Activated T-cell treated with anti-CD3 and anti-CD28 coated beads, Interleukin-2, amount 50 U/mL, for 4 hours (primary cell): ENCODE measurements around the gene CPED1. TPM values are rescaled to one million over a fixed set of nuclear protein-coding genes. Genes with fewer than 3 reads are reported as not detected.
"Not testable (repeated sequence)": the region's sequence is repeated elsewhere in the genome, so short reads cannot be mapped to it uniquely, and the experiment has no call there.

Experiments used
- ATAC-seq, 2 donors: fragments of 200-7000 bp; cut with Tn5 transposase; one replicate each; pipeline ENCODE4 v1.10.0; 2021
- DNase-seq: peaks from one replicate; pipeline ENCODE4 v3.0.0-alpha.2; 2020
- H3K27me3 Mint-ChIP-seq: one replicate; pipeline ENCODE4 v1.8.0; 2021; ENCODE audit warnings: low read depth, mixed read lengths
- H3K36me3 Mint-ChIP-seq: one replicate; pipeline ENCODE4 v1.8.0; 2022; ENCODE audit warnings: mixed read lengths; ENCODE audit not compliant: insufficient read depth
- H3K4me1 Mint-ChIP-seq: one replicate; pipeline ENCODE4 v1.8.0; 2021; ENCODE audit warnings: low read depth, mixed read lengths
- H3K4me3 Mint-ChIP-seq: one replicate; pipeline ENCODE4 v1.8.0; 2021; ENCODE audit warnings: mild to moderate bottlenecking, moderate library complexity, mixed read lengths
- H3K9me3 Mint-ChIP-seq: one replicate; pipeline ENCODE4 v1.8.0; 2021; ENCODE audit warnings: mixed read lengths
- total RNA-seq, 3 donors: library from RNA; stranded (reverse); gene quantifications; one replicate each; pipeline ENCODE4 v1.2.1, GENCODE V29; 2021

CPED1 gene
- total RNA-seq, 3 donors from 2014 or later: 0.20 to 0.69 (median 0.38) TPM

DNA sequence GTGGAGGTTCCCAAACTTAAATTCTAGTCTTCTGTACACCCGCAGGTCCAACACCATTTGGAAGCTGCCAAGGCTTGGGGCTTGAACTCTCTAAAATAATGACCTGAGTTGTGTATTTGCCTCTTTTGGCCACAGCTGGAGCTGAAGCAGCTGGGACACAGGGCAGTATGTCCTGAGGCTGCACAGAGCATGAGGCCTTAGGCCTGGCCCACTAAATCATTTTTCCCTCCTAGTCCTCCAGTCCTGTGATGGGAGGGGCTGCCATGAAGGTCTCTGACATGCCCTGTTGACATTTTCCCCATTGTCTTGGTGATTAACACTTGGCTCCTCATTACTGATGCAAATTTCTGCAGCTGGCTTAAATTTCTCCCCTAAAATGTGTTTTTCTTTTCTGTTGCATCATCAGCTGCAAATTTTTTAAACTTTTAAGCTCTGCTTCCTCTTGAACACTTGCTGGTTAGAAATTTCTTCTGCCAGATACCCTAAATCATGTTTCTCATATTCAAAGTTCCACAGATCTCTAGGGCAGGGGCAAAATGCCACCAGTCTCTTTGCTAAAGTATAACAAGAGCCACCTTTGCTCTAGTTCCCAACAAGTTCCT is 296.7 kb downstream of the CPED1 start:
- H3K9me3 Mint-ChIP-seq: peaks cover 13% of the 10 kb centered on the region
- peaks cover 2% of the 10 kb centered on the region for H3K27me3 Mint-ChIP-seq
- H3K36me3 Mint-ChIP-seq: no peaks in the 10 kb centered on the region
- no peak overlapping the region for H3K4me3 Mint-ChIP-seq
- H3K4me1 Mint-ChIP-seq: peaks cover 4% of the 10 kb centered on the region
- ATAC-seq (no peak), DNase-seq (no peak)

DNA sequence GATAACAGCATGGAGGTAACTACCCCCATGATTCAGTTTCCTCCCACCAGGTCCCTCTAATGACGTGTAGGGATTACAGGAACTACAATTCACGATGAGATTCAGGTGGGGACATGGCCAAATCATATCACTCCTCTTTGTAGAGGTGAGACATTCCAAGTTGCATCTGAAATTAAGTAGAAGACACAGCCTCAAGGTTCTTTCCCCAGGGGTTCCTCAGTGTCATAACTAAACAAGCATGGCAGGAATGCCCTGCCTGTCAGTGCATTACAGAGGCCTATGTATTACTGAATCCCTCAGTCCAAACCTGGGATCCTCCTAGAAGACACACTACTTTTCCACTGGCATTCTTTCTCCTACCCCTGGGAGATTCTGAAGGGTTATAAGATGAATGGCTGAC is 297.7 kb downstream of the CPED1 start:
- DNase-seq (no peak), ATAC-seq (peak; percentile 32 to 36)
- H3K4me3 Mint-ChIP-seq: no peak overlapping the region
- H3K9me3 Mint-ChIP-seq: peaks cover 13% of the 10 kb centered on the region
- peaks cover 4% of the 10 kb centered on the region for H3K4me1 Mint-ChIP-seq
- H3K36me3 Mint-ChIP-seq: no peaks in the 10 kb centered on the region
- H3K27me3 Mint-ChIP-seq: peaks cover 4% of the 10 kb centered on the region

DNA sequence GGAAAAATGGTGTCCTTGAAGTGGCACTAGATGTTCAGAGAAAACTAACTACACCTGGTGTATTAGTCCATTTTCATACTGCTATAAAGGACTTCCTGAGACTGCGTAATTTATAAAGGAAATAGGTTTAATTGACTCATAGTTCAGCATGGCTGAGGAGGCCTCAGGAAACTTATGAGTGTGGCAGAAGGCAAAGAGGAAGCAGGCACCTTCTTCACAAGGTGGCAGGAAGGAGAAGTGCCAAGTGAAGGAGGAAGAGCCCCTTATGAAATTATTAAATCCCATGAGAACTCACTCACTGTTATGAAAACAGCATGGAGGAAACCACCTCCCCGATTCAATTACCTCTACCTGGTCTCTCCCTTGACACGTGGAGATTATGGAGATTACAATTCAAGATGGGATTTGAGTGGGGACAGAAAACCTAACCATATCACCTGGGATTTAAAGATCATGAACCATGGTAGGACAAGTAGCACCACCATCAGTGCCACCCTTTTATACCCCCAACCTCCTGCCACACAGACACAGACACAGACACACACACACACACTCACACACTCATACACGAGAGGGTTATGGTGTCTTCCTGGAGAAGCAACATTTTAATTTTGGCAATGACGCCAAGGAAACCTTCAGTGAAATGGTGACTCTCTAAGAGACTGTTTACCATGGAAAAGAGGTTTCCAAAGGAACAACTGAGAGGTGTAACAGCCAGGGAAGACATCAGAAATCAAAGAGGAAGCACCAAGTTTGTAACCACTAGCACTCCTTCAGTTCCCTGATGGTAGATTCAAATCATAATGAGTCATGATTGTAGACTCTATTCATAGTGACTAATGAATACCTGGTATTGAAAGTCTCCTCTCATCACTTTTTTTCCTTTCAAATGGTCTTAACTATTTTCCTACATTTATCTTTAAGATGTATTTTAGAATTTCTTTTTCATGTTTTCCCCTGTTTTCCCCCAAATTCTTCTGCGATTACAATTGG is 298.5 kb downstream of the CPED1 start:
- Mint-ChIP-seq H3K36me3 (no peaks in the 10 kb centered on the region), H3K4me3 (no peak overlapping the region), H3K9me3 (peaks cover 13% of the 10 kb centered on the region), H3K27me3 (peaks cover 10% of the 10 kb centered on the region), H3K4me1 (peaks cover 4% of the 10 kb centered on the region)
- ATAC-seq (peak; percentile 70 to 84), DNase-seq (no peak)

DNA sequence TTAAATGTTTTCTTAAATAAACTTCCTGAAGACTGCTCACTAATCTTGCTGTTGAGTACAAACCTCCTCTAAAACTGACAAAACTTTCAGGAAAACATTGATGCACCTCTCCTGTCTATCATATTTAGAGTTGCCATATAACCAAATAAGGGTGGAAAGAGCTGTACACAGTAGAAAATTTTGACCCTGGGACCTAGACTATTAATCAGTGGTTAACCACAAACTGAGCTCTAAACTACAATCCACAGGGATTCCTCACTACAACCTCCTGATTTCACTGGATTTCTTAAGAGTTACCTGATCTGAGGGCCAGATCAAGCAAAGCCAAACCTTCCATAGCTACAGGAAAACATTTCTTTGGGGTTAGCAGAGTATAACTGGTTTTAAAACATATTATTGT is 300.4 kb downstream of the CPED1 start:
- H3K36me3 Mint-ChIP-seq: no peaks in the 10 kb centered on the region
- H3K27me3 Mint-ChIP-seq: peaks cover 15% of the 10 kb centered on the region
- peaks cover 13% of the 10 kb centered on the region for H3K9me3 Mint-ChIP-seq
- peaks cover 4% of the 10 kb centered on the region for H3K4me1 Mint-ChIP-seq
- no peak overlapping the region for H3K4me3 Mint-ChIP-seq
- ATAC-seq (no peak), DNase-seq (no peak)

DNA sequence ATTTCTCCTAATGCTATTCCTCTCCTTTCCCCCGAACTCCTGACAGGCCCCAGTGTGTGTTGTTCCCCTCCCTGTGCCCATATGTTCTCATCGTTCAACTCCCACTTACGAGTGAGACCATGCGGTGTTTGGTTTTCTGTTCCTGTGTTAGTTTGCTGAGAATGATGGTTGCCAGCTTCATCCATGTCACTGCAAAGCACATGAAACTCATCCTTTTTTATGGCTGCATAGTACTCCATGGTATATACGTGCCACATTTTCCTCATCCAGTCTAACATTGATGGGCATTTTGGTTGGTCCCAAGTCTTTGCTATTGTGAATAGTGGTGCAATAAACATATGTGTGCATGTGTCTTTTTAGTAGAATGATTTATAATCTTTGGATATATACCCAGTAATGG is 301.4 kb downstream of the CPED1 start:
- peaks cover 16% of the 10 kb centered on the region for H3K27me3 Mint-ChIP-seq
- H3K36me3 Mint-ChIP-seq, H3K9me3 Mint-ChIP-seq, ATAC-seq, H3K4me1 Mint-ChIP-seq, DNase-seq, H3K4me3 Mint-ChIP-seq: not testable (repeated sequence)

DNA sequence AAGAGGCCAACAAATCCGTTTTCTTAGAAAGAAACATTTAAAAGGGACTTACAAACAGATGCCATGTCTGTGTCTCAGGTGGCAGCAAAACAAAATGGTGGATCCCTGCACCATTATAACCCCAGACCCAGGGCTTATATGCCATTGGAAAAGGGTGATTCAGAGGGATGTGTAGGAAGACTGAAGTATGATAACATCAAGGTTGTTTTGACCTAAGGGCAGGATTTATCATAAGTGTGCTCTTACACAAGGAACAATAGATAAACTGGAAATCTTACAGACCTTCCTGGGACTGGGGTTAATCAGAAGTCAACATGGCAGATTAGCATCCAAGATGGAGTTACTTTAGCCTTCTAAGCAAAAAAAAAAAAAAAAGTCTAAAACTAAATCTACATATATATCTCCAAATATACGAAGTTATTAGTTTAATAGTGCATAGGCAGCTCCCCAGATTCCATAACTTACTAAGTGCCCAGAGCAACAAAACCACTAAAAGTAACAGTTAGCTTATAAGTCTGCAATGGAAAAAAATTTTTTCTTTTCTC is 306.0 kb downstream of the CPED1 start:
- H3K36me3 Mint-ChIP-seq: no peaks in the 10 kb centered on the region
- peaks cover 18% of the 10 kb centered on the region for H3K27me3 Mint-ChIP-seq
- no peak for ATAC-seq
- no peak for DNase-seq
- no peaks in the 10 kb centered on the region for H3K4me1 Mint-ChIP-seq
- no peak overlapping the region for H3K4me3 Mint-ChIP-seq
- no peaks in the 10 kb centered on the region for H3K9me3 Mint-ChIP-seq

DNA sequence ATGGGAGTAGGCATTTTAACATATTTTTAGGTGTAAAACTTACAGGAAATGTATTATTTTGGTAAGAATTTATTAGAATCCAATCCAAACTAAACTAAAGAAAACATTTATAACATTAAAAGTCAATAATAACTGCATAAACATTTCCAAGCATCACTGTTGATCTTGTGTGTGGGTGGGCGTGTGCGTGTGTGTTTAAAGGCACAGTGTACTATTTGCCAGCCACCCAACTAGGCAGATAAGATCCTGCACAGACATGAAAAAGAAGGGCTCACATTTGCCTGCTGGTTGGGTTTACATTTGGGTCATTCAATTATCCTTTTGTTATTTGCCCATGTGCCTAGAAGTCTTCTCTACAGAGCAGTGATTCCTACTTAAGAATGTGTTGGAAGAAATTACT is 309.3 kb downstream of the CPED1 start:
- no peak overlapping the region for H3K4me3 Mint-ChIP-seq

DNA sequence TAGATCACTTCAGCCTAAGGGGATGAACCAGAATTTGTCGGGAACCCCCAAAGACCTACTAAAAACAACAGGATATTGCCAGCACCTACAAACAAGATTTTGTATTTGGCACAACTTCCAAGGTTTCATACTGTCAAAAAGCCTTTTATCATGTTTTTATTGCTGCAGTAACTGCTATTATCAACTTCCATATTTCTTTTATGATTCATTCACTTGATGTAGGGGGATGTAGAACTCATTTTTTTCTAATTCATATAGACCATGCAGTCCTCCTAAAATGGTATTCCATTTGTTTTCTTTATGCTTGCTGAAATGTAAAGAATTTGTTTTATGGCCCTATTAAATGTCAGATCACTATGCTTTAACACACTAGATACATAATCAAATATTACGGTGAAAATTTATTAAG is 310.3 kb downstream of the CPED1 start:
- H3K4me3 Mint-ChIP-seq: no peak overlapping the region
- H3K27me3 Mint-ChIP-seq: peaks cover 19% of the 10 kb centered on the region
- DNase-seq (no peak), ATAC-seq (no peak)
- H3K4me1 Mint-ChIP-seq: no peaks in the 10 kb centered on the region
- H3K9me3 Mint-ChIP-seq: no peaks in the 10 kb centered on the region
- no peaks in the 10 kb centered on the region for H3K36me3 Mint-ChIP-seq

More for the DNA sequence above, 309.3 kb downstream of the CPED1 start:
- DNase-seq (no peak), ATAC-seq (no peak)
- H3K27me3 Mint-ChIP-seq: peaks cover 21% of the 10 kb centered on the region
- H3K4me1 Mint-ChIP-seq: no peaks in the 10 kb centered on the region
- H3K36me3 Mint-ChIP-seq: no peaks in the 10 kb centered on the region
- no peaks in the 10 kb centered on the region for H3K9me3 Mint-ChIP-seq

DNA sequence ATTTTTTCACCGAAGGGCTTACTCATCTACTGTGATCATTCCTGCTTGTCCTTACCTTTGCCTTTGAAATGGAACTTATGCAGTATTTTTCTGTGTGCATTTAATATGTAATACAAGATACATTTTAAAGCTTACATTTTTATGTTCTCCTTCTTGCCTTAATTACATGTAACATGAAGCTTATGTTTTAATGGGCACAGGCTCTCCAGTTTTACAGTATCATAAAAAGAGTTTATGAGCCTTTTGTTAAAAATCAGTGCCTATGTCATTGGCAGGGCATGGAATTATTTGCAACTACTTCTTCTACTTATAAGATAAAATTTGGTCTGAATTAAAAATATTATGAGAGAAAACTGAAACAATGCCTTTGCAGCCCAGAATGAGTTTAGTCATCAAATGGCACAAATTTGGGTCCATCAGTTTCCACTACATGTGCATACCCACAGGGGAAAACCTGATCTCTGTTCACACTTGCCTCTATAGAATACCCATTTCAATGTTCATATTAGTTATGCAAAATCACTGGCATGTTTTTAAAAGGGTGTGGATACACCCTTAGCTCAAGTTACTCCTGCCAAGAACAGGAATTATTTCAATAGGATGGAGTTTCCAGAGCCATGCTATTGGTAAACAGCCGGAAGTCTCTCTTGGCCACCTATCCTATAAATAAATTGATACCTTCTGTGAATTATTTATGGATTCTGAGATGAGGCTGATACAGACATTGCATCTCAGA is 312.3 kb downstream of the CPED1 start:
- ATAC-seq: no peak
- H3K27me3 Mint-ChIP-seq: peaks cover 19% of the 10 kb centered on the region
- no peak overlapping the region for H3K4me3 Mint-ChIP-seq

DNA sequence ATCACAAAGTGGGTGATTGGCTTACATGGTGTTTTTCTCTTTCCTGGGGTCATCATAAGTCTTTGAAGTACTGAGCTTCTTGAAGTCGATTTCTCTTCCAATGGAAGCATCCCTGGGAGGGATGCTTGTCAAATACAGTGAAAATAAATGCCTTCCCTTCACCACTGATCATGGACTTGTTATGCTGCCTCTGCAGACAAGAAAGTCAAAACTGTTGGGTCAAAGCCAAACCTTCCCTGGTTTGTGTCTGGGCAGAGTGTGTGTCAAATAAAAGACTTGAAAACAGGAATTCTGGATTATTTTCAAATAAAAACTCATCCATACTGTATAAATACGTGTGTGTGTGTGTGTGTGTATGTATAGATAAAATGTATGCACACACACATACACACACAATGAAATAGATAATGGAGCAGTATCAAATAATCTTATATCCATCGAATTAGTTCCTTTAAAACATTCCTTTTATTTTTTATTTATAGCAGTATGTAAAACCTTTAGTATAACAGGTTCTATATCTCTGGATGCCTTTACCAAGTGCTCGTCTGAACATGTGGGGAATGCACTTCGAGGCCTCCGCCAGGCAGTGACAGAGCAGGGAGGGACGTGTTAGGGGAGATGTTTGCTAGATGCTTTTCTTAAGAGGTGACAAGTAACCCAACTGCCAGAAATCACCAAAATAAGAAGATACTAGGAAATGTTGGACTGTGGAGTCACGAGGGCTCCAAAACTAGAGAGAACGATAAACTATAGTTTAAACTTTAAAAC is 313.1 kb downstream of the CPED1 start:
- Mint-ChIP-seq H3K4me1 (peaks cover 4% of the 10 kb centered on the region), H3K4me3 (no peak overlapping the region), H3K9me3 (no peaks in the 10 kb centered on the region), H3K36me3 (no peaks in the 10 kb centered on the region), H3K27me3 (peaks cover 21% of the 10 kb centered on the region)
- ATAC-seq: no peak
- no peak for DNase-seq

More for the DNA sequence above, 312.3 kb downstream of the CPED1 start:
- H3K4me1 Mint-ChIP-seq: no peaks in the 10 kb centered on the region
- H3K36me3 Mint-ChIP-seq: no peaks in the 10 kb centered on the region
- DNase-seq: no peak
- H3K9me3 Mint-ChIP-seq: no peaks in the 10 kb centered on the region

DNA sequence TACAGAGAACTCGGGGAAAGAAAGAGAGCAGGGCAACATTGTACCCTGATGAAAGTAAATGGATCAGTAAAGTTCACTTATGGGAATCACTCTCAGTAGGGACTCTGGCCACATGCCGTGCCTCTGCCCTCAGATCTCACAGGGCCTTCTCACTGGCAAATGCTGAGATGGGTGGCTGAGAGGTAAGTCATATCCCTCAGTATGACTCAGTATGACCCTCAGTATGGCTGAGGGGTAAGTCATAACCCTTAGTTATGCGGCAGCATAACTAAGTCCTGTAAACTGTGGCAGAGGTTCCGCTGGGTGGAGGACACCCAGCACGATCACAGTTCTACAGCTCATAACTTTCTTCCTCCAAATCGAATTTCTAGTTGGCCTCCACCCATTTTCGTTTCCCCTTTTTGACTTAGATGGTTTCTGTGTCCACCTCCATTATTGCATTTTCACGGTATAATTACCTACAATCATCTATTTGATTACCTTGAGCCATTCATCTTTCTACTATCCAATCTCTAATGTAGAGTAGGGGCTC is 313.8 kb downstream of the CPED1 start:
- H3K9me3 Mint-ChIP-seq: no peaks in the 10 kb centered on the region
- DNase-seq (no peak), ATAC-seq (peak; percentile 72 to 73)
- peaks cover 22% of the 10 kb centered on the region for H3K27me3 Mint-ChIP-seq
- H3K36me3 Mint-ChIP-seq: no peaks in the 10 kb centered on the region
- H3K4me3 Mint-ChIP-seq: no peak overlapping the region
- H3K4me1 Mint-ChIP-seq: peaks cover 6% of the 10 kb centered on the region

DNA sequence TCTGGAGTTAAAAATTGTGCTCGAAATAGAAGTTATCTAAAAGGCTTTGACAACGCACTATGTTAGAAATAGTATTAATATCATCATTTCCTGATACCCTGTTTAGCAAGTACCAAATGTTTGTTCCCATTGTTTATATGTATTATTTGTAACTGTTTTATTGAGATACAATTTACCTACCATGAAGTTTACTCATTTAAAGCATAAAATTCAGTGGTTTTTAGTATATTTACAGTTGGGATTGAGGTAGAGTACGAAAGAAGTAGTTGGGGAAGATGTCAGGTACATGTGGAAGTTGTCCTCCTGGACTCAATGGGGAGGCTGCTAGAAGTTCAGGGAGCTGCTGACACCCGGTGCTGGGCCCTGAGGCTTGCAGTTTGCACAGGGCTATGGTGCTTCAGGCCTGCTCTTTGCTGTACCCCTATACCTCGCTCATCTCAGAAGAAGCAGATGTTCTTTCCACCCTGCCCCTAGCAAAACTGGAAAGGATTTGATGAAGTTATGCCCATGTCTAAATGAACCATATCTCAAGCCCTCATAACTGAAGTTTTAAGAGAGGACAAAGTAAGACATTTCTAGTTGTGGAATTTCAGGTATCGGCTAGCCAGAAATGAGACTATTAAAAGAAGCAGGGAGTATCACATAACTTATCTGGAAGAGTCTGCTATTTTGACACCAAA is 315.1 kb downstream of the CPED1 start:
- peaks cover 30% of the 10 kb centered on the region for H3K27me3 Mint-ChIP-seq
- no peaks in the 10 kb centered on the region for H3K9me3 Mint-ChIP-seq
- DNase-seq (no peak), ATAC-seq (no peak)
- H3K36me3 Mint-ChIP-seq: no peaks in the 10 kb centered on the region
- H3K4me3 Mint-ChIP-seq: no peak overlapping the region
- H3K4me1 Mint-ChIP-seq: peaks cover 6% of the 10 kb centered on the region

DNA sequence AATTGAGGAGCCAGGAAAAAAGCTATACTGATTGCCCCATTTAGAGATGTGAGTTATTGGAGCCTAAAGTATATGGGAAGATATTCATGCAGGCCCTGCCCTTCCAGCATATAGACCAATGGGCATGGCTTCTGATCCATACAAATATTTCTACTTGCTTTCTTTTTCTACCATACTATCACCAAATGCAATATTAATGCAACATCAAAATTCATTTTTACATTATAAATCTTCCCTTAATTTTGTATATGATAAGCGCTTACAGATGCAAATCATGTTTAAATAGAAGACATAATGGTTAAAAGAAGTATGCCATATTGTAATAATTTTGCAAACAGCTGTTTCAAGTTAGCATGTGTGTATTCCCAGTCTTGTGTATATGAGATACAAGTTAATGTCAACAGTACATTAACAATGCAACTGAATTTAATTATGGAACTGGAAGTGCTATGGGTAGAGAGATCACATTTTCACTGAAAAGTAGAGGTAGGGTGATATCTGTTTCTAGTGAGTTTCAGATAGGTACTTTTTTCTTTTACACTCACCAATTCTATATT is 315.7 kb downstream of the CPED1 start:
- ATAC-seq: no peak
- Mint-ChIP-seq H3K4me3 (no peak overlapping the region), H3K36me3 (no peaks in the 10 kb centered on the region), H3K9me3 (no peaks in the 10 kb centered on the region), H3K4me1 (peaks cover 6% of the 10 kb centered on the region), H3K27me3 (peaks cover 31% of the 10 kb centered on the region)
- DNase-seq: no peak
